Medulla oblongata (tissue), 1 donor: ENCODE measurements around the gene S100A10.

Experiments
- DNase-seq: peaks from one replicate; pipeline ENCODE4 v3.0.0-alpha.2; 2015; ENCODE audit errors: extremely low spot score

S100A10 gene

DNA sequence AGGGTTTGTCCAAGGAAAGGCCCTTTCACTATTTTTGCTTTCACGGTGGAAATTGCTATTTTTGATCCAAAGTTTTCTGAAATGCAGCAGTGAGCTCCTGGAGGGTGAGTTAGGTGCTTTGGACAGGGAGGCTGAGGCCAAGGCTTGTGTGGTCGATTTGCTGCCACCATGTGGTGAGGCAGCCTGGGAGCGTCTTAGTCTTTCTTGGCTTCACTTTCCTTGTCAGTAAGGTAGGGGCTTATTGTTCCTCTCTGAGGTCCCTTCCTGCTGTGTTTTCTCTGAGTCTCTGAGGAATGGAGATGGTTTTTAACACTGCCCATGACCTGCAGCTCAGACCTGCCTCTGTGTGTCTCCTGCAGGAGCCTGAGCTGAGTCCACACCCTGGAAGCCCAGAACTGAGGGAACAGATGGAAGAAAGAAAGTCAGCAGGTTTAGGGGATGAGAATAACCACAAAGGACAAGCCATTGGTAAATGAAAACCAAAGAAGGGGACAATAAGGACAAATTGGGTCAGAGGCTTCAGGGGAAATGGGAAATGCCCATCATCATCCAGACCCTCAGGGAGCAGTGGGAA, 20.1 kb upstream of the S100A10 start:
- DNase-seq: peak; percentile 43

DNA sequence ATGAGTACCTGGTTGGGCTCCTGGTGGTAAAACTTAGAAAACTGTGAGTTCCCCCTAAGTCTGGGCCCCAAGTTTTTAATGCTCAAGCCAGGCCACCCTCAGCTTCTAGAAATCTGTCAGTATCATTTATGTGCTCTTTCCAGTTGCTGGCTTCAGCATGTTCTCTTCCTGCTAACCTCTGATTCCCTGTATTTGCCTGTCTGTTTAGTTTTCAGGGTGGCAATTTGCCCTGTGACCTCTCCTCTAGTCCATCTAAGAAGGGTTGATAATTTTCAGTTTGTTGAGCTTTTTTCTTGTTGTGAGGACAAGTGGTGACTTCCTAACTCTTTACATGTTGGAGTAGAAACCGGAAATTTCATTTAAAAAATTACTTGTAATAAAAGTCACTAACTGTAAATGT, 16.0 kb upstream of the S100A10 start:
- DNase-seq: no peak

DNA sequence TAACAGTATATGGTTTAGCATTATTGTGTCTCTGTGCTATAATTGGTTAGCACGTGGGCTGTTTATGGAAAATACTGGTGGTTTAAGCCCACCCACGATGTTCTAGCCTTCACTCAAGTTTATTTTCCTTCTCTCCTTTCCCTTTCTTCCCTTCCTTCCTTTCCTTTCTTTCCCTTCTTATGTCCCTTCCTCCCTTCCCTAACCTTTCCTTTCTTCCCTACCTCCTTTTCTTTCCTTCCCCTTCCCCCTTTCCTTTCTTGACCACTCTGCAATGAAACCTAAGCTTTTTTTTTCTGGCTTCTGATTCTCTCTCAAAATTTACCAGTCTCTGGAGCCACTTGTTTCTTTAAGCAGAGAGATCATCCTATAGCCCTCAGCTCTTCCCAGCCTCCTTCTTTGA, 13.4 kb upstream of the S100A10 start:
- DNase-seq: no peak

DNA sequence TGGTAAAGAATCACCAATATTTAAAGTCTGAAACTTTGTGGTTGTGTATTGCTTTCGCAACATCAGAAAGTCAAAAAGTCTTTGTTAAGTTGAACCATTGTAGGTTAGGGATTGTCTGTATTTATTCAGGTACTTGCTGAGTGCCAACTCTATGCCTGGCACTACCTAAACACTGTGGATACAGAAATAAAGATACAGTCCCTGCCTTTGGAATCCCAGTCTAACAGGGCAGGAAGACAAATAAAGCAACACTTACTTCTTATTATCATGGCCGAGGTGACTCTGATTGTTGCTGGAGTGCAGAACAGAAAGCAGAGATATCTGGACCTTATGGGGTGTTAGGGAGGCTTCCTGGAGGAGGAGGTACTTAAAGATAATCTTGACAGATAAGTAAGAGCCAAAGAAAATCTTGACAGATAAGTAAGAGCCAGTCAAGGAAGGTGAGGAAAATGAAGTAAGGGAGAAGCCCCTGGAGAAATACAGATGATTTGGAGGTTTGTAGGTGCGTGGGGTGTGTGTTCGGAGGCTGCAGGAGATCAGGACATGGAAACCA, 11.8 kb upstream of the S100A10 start:
- DNase-seq: no peak

DNA sequence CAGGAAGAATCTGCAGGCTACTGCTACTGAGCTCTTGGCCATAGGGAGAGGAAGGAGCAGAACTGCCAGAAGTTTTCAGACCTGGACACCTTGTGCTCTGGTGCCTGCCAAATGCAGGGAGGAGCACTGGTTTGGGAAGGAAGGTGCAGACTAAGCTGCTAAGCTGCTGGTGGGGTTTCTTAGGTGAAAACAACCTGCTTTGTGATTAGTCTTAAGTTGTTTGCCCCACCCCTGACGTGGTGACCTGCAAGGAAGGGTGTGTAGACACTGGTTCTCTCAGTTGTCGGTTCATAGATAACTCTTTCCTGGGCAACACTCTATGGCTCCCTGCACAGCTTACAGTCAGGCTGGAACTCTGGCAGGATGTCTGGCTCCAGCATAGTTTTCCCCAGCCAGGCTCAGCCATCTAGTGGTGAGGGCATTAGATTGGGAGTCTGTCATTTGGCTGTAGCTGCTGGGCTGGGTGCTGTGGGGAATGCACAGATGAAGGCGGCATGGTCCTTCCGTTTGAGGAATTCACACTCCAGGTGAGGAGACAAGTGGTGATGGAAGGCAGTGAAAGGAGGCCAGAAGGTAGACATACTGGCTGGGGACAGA, 10.3 kb upstream of the S100A10 start:
- DNase-seq: no peak

DNA sequence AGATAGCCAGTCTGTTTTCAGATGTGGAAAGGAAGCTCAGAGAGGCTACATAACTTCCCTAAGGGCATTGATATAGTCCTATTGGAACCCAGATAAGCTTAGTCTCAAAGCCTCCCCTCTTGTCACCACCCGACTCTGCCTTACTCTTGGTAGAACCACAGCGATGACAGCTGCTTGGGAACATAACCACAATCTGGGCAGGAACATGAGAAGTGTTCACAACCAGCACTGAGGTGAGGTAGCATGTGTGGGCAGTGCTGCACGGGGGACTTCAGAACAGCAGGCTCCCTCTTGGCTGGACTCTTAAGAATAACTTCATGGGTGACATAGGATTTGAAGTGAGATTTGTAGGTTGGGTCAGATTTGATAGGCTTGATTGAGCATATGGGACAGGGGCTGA, 9.3 kb upstream of the S100A10 start:
- no peak for DNase-seq

DNA sequence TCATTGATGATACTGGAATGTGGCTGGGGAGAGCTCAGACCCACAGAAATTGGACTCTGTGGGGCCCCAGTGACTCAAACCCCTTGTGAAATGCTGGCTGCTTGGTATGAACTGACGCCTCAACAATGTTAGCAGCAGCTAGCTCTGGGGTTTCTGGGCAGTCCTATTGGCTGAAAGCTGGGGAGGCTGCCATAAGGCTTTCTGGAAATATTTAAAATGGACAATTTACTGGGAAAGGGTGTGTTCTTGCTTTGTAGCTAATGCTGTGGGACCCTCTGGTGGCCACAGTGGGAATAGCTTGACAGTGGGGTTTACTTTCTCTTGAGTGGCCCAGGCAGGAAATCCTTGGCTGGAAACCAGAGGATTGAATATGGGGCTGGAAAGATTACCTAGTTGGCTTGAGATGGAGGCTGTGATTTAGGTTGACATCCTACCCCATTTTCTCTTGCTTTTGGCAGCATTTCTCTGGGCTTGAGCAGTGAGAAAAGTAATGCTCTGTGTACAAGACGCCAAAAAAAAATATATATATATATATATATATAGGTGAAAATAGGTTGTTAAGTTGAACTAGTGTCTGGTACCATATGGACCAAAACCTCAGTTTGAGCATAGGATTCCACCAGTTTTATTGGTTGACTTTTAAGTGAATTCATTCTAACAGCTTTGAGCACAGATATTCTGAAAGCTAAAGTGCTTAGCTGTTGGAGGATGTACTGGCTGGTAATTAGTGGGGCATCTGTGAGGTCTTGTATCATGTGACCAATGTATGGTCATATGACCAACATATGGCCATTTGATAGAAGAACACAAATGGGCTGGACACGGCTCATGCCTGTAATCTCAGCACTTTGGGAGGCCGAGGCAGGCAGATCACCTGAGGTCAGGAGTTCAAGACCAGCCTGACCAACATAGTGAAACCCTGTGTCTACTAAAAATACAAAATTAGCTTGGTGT, 8.2 kb upstream of the S100A10 start:
- DNase-seq: peak; percentile 90

DNA sequence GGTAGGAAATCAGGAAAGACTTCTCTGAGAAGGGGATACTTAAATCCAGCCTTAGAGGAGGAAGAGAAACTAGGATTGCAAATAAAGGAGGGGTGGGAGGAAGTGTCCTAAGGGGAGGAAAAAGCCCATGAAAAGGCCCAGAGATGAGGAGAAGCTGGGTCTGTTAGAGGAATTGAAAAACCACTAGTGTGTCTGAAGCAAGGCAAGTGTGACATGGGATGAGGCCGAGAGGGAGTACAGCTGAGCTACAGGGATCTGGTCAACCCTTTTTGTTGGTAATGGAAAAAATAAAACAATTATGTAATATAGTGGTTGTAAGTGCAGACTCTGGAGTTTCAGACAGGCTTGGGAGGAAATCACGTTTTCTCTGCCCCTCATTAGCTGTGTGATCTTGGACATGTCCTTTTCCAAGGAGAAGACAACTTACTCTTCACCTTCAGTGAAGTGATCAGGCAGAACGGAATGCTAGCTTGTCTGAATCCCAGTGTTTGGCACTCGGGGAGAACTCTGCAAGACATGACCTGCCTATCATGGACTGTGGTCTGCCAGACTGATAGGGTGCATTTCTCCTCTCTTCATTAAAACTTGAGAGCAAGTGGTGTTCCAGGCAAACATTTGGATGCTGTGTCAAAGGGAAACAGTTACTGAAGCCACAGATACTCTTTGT, 7.4 kb upstream of the S100A10 start:
- DNase-seq: peak; percentile 35

DNA sequence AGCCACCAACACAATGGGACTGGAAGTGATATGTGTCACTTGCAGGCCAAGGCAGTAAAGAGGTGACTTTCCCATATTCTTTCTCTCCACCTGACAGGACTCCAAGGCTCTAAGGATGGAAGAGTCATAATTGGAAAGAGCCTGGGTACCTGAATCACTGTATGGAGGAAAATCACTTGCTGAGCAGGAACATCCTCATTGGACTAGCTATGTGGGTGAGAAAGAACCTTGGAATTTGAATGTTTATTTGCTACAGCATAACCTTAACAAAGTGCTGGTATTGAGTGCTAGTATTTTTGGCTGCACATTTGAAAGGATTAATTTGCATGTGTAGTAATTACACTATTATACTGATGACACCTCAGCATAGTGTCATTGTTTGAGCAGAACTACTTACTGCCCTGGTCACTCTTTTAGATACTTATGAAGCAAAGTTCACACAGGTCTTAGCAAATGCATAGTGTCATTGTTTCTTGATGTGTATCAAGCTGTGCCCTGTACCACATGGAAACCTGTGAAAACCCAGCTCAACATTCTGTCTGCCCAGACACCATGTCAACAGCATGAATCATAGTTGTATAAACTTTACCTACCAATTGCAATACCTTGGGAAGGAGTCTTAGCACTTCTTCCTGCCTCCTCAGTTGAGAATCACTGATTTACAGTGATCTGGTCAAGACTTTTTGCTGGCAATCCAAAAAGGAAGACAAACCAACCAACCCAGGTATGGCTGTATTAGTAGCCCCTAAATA, 5.1 kb upstream of the S100A10 start:
- DNase-seq: no peak

DNA sequence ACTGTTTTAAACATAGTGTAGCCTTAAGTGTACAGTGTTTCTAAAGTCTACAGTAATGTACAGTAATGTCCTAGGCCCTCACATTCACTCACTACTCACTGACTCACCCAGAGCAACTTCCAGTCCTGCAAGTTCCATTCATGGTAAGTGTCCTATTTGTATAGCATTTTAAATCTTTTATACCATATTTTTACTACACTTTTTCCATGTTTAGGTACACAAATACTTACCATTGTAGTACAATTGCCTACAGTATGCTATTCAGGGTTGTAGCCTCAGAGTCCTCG, 3.6 kb upstream of the S100A10 start:
- no peak for DNase-seq

DNA sequence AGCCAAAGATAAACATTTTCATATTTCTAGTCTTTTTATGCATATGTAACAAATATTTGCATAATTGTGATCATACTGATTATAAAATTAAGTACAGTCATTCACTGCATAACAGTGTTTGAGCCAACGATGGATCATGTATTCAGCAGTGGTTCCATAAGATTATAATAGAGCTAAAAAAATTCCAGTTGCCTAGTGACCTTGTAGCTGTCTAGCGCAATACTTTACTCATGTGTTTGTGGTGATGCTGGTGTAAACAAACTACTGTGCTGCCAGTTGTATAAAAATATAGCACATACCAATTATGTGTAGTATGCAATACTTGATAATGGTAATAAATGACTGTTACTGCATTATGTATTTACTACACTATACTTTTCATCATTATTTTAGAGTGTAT, 2.1 kb upstream of the S100A10 start:
- DNase-seq: no peak

DNA sequence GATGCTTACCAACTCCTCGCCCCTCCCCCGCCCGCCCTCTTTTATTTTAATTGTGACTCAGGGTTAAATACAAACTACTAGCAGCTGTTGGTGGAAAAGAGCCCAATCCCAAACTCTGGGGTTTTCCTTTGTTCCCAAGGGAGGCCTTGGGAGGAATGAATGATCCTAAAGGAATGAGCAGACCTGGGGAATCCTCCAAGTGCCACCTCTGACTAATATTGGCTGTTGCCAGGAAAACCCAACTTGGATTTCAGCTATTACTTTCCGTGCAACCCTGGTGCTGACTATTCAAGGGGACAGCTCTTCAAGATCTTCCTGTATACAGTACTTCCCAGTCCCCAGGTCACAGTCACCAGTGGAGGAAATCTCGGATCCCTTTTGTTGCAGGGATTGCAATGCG, 1.3 kb upstream of the S100A10 start:
- DNase-seq: peak; percentile 22

DNA sequence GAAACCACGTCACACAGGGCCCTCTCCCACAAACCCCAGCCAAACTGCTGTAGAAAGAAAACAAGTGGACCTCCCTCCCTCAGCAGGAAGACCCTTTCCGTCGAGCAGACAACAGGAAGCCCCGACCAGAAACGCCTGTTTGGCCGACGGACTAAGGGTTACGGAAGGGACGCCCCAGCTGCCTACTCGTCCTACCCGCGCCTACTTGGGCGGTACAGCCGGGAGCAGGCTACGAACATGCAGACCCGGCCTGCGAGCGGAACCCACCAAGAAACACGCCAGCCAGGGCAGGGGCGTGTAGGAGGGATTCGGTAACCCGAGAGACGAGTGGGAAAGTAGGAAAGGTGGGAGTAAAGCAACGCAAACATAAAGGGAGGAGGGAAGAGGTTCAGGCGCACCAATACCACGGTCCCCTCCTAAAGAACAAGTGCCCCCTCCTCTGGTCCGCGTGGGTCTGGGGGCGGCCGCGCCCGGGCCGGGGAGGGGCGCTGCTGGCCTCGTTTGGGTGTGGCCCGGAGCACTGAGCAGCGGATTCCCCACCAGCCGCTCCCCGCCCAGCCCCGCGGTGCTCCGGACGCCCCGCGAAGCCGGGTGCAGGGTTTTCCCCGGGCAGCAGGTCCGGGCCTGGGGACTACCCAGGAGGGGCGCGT, 450 bp downstream of the S100A10 start:
- no peak for DNase-seq

DNA sequence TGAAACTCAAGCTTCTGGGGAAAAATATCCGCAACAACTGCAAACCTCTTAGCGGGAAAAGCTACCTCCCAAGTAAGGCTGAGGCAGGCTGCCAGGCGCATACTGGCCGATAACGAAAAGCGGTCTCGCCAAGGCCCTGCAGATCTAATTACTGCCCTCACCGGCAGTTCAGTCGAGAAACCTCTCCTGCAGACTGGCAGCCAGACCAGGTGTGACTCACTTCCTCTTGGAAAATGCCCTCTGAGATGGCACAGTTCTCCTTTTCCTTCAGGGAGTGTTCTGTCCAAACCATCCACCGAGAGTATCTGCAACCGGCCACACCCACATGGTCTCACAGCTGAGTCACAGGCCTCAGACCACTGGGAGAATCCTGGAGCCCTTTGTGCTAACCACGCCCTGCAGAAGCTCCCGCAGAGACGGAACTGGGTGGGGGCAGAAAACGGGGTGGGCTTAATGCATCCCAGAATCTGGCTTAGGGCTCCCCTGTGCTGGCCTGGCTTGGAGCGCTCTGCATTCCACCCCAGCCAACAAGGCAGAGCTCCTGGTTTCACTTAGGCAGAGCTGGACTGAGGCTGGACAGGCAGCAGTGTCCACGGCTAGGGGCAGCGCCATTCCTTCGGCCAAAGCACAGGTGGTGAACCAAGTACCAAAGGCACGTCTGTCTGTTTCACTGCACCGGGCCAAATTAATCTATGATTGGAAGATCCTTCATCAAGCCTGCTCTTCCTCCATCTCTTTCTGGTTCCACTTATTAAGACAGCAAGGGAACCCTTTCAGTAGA, 1.2 kb downstream of the S100A10 start:
- peak; percentile 10 for DNase-seq

DNA sequence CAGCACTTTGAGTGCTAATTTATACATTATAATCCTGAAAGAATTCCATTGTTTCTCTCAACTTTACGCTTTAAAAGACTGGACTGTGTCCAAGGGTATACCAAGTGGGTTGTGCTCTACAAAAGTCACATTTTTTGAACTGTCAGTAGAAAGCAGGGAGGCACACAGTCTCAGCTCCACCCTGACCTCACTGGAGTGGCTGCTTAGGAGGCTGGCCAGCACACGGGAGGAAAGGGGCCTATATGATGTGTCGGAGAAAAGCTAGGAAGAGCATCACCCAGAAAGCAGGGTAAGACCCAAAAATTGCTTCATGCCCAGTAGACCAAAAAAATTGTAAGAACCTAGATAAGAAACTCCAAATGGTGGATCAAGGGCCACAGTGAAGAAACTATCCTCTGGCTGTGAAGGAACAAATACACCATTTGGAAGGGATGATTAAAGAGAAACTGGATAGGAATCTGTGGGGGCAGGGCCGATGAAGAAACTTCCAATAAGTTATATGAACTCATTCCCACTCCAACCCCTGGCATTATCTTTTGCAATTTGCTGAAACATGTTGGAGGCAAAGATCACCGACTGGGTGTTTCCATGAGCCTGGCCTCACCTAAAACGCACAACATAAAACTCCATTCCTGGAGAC, 1.9 kb downstream of the S100A10 start:
- no peak for DNase-seq

DNA sequence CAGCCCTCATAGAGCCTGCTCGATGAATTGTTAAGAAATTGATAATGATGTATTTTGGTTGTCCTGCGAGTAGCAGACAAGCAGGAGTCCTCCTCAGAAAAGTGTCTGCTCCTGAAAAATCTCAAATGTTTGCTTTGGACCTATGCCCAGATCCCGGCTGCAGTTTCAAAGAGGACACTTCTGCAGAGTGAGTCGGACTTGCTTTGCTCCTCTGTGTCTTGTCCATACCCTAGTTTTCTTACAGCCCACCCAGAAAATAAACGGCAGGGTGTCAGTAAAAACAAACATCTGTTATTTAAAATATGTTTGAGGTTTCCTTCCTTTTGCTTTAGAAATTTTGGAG, 2.8 kb downstream of the S100A10 start:
- DNase-seq: peak; percentile 38

DNA sequence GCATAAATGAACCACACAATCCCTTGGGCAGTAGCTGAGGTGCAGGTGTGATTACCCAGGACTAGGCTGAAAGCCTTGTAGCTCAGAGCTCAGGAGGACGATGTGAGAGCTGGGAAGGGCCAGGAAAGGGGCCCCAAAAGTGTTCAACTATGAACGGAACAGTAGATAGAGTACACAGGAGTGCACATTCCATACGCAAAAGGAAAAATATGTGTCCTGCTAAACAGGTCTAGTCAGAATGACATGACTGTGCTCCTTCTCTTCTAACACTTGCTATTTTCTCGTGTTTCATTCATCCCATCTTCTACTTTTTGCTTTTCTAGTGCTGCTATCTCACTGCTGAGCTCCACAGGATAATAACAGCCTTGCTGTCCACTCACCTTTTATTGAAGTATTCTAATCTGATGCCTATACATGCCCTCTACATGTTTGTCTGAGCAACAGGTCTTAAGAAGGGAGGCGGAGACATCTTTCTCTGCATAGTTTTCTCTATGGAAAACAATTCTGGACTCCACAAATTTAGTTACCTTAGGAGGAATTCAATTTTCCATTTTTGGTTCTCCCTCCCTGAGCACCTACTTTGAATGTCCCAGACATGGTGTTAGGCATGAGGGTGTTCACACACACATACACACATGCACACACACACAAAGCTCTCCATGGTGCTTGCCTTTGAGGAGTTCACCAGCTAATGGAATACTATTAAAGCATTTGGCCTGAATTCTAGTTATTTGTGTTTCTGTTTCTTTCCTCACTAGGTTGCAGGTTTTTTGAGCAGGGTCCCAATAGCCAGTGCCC, 3.4 kb downstream of the S100A10 start:
- no peak for DNase-seq

DNA sequence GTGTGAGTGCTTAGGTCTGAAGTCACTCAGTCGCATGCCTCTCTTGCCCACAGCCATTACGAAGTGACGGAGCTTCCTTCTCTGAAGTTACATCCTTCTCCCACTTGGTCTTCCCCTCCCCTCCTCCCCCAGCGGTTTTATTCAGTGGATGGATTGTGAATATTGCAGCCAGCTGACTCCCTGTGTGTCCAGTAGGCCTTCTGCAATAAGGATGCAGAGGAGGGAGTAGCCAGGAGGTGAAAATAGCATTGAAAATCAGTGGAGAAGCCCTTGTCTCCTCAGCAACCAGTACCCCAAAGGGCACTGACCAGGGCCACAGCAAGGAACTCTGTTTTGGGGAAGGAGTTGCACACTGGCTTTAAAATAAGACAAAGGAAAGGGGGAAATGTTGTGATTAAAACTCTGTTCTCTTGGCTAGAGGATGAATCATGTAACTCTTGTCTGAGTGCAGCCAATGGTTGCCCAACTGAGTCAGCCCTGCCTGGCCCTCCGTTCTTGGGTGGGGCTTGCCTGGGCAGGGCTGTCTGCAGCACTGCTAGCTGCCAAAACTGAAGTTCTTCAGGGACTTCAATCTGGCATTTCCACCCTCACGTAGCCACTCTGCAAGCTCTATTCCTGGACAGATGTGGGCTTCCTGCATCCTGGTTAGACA, 4.3 kb downstream of the S100A10 start:
- DNase-seq: no peak
